H1 (cell line): ENCODE data around the gene SIPA1L2. TPM values are rescaled to one million over a fixed set of nuclear protein-coding genes. Genes with fewer than 3 reads are reported as not detected.

Source experiments
- BACH1 ChIP-seq: IDR thresholded peaks from 2 replicates; pipeline ENCODE4 v1.6.1; 2012; ENCODE audit warnings: low read length, improper control_type of control experiment
- CBX5 ChIP-seq: fragments of 300-800, 300-1000 bp; sonication (generic); IDR thresholded peaks from 2 replicates; pipeline ENCODE4 v1.7.1; 2016; ENCODE audit warnings: antibody characterized with exemption, low read length, low read depth
- EP300 ChIP-seq, 2 experiments: IDR thresholded peaks; 1 replicate in 1 of 2; 2 replicates in 1 of 2; pipeline ENCODE4 v1.6.1; 2011 to 2012; ENCODE audit warnings: low read depth in 2 of 2, low read length in 2 of 2, mild to moderate bottlenecking in 2 of 2, borderline replicate concordance in 1 of 2, inconsistent platforms in 1 of 2, moderate library complexity in 1 of 2
- HDAC6 ChIP-seq: IDR thresholded peaks from one replicate; pipeline ENCODE4 v1.7.1; 2012; ENCODE audit warnings: low read depth, mild to moderate bottlenecking, inconsistent platforms, low read length, moderate library complexity
- POLR2AphosphoS5 ChIP-seq: IDR thresholded peaks from 2 replicates; pipeline ENCODE4 v1.6.1; 2011; ENCODE audit warnings: low read depth, low read length
- YY1 ChIP-seq: IDR thresholded peaks from 2 replicates; pipeline ENCODE4 v1.6.1; 2011; ENCODE audit warnings: low read depth, mild to moderate bottlenecking, low read length
- polyA plus RNA-seq, 7 experiments: library from polyadenylated mRNA; depleted of rRNA in 3 of 7; stranded (reverse) in 5 of 7; unstranded in 2 of 7; fragments of >200 nt in 5 of 7; fragments of 200-250 nt in 2 of 7; gene quantifications; 1 replicate in 5 of 7; 2 replicates in 1 of 7; 4 replicates in 1 of 7; pipeline versions ENCODE4 v1.2.1 to v1.2.3, GENCODE V29; 2011 to 2013; ENCODE audit warnings: missing spikeins in 2 of 7, mixed read lengths in 2 of 7
- total RNA-seq: library from RNA; stranded (reverse); fragmentation: NEBNext Ultra II Directional; extraction: Animal tissue kit (Norgen Biotek cat#: 25700); gene quantifications from 2 replicates; pipeline ENCODE4 v1.2.1, GENCODE V29; 2021
- TF ChIP-seq, protein P1 (sequence below): fragments of 300-600 bp; sonication (generic); IDR thresholded peaks from 2 replicates; pipeline ENCODE4 v1.7.1; 2012; ENCODE audit warnings: low read length, moderate library complexity, mild to moderate bottlenecking, inconsistent platforms; ENCODE audit not compliant: insufficient replicate concordance
- TF ChIP-seq, protein P2 (sequence below): IDR thresholded peaks from 2 replicates; pipeline ENCODE4 v1.6.1; 2012; ENCODE audit warnings: inconsistent platforms
- TF ChIP-seq, protein P3 (sequence below), 3 experiments: IDR thresholded peaks; 1 replicate in 2 of 3; 2 replicates in 1 of 3; pipeline versions ENCODE4 v1.5.1 to v1.6.1; 2011; ENCODE audit warnings: low read length in 3 of 3, mild to moderate bottlenecking in 3 of 3, inconsistent platforms in 2 of 3, low read depth in 1 of 3, moderate library complexity in 1 of 3; ENCODE audit not compliant: insufficient read depth in 1 of 3; ENCODE audit errors: control extremely low read depth in 1 of 3

Gene SIPA1L2
- total and polyA plus RNA-seq, 2 of the 8 experiments (the other 6 are each of a cell fraction or from before 2014, with no cell fraction given) = 7.7 to 13.2 TPM

DNA sequence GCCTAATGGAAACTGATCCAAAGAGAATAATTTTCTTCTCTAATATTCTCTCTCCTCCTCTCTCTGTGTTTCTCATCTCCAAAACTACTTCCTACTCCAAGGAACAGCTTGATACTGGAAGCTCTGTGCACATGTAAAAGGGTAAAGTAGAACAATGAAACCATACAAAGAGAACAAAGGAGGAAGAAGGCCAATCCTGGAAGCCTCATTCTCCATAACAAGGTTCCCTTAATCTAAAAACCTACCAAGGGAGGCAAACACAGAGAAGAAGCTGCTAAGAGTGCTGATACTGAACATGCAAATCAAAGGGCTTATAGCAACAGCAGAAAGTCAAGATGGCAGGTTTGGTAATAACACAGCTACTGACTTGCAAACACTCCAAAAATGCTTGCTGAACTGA, 44.4 kb downstream of the SIPA1L2 start (continued):
- TF ChIP-seq, protein P1, sequence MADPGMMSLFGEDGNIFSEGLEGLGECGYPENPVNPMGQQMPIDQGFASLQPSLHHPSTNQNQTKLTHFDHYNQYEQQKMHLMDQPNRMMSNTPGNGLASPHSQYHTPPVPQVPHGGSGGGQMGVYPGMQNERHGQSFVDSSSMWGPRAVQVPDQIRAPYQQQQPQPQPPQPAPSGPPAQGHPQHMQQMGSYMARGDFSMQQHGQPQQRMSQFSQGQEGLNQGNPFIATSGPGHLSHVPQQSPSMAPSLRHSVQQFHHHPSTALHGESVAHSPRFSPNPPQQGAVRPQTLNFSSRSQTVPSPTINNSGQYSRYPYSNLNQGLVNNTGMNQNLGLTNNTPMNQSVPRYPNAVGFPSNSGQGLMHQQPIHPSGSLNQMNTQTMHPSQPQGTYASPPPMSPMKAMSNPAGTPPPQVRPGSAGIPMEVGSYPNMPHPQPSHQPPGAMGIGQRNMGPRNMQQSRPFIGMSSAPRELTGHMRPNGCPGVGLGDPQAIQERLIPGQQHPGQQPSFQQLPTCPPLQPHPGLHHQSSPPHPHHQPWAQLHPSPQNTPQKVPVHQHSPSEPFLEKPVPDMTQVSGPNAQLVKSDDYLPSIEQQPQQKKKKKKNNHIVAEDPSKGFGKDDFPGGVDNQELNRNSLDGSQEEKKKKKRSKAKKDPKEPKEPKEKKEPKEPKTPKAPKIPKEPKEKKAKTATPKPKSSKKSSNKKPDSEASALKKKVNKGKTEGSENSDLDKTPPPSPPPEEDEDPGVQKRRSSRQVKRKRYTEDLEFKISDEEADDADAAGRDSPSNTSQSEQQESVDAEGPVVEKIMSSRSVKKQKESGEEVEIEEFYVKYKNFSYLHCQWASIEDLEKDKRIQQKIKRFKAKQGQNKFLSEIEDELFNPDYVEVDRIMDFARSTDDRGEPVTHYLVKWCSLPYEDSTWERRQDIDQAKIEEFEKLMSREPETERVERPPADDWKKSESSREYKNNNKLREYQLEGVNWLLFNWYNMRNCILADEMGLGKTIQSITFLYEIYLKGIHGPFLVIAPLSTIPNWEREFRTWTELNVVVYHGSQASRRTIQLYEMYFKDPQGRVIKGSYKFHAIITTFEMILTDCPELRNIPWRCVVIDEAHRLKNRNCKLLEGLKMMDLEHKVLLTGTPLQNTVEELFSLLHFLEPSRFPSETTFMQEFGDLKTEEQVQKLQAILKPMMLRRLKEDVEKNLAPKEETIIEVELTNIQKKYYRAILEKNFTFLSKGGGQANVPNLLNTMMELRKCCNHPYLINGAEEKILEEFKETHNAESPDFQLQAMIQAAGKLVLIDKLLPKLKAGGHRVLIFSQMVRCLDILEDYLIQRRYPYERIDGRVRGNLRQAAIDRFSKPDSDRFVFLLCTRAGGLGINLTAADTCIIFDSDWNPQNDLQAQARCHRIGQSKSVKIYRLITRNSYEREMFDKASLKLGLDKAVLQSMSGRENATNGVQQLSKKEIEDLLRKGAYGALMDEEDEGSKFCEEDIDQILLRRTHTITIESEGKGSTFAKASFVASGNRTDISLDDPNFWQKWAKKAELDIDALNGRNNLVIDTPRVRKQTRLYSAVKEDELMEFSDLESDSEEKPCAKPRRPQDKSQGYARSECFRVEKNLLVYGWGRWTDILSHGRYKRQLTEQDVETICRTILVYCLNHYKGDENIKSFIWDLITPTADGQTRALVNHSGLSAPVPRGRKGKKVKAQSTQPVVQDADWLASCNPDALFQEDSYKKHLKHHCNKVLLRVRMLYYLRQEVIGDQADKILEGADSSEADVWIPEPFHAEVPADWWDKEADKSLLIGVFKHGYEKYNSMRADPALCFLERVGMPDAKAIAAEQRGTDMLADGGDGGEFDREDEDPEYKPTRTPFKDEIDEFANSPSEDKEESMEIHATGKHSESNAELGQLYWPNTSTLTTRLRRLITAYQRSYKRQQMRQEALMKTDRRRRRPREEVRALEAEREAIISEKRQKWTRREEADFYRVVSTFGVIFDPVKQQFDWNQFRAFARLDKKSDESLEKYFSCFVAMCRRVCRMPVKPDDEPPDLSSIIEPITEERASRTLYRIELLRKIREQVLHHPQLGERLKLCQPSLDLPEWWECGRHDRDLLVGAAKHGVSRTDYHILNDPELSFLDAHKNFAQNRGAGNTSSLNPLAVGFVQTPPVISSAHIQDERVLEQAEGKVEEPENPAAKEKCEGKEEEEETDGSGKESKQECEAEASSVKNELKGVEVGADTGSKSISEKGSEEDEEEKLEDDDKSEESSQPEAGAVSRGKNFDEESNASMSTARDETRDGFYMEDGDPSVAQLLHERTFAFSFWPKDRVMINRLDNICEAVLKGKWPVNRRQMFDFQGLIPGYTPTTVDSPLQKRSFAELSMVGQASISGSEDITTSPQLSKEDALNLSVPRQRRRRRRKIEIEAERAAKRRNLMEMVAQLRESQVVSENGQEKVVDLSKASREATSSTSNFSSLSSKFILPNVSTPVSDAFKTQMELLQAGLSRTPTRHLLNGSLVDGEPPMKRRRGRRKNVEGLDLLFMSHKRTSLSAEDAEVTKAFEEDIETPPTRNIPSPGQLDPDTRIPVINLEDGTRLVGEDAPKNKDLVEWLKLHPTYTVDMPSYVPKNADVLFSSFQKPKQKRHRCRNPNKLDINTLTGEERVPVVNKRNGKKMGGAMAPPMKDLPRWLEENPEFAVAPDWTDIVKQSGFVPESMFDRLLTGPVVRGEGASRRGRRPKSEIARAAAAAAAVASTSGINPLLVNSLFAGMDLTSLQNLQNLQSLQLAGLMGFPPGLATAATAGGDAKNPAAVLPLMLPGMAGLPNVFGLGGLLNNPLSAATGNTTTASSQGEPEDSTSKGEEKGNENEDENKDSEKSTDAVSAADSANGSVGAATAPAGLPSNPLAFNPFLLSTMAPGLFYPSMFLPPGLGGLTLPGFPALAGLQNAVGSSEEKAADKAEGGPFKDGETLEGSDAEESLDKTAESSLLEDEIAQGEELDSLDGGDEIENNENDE = no peak
- TF ChIP-seq CBX5 = no peak
- TF ChIP-seq BACH1 = no peak
- TF ChIP-seq EP300 (IDR thresholded peaks at IDR 0.05; ENCODE audit: borderline replicate concordance in 1 of 2, low read depth in 2 of 2, low read length in 2 of 2) = no peak
- TF ChIP-seq POLR2AphosphoS5 = no peak
- TF ChIP-seq, protein P2, sequence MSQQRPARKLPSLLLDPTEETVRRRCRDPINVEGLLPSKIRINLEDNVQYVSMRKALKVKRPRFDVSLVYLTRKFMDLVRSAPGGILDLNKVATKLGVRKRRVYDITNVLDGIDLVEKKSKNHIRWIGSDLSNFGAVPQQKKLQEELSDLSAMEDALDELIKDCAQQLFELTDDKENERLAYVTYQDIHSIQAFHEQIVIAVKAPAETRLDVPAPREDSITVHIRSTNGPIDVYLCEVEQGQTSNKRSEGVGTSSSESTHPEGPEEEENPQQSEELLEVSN = no peak
- no peak for TF ChIP-seq YY1
- no peak for TF ChIP-seq HDAC6
- TF ChIP-seq, protein P3, sequence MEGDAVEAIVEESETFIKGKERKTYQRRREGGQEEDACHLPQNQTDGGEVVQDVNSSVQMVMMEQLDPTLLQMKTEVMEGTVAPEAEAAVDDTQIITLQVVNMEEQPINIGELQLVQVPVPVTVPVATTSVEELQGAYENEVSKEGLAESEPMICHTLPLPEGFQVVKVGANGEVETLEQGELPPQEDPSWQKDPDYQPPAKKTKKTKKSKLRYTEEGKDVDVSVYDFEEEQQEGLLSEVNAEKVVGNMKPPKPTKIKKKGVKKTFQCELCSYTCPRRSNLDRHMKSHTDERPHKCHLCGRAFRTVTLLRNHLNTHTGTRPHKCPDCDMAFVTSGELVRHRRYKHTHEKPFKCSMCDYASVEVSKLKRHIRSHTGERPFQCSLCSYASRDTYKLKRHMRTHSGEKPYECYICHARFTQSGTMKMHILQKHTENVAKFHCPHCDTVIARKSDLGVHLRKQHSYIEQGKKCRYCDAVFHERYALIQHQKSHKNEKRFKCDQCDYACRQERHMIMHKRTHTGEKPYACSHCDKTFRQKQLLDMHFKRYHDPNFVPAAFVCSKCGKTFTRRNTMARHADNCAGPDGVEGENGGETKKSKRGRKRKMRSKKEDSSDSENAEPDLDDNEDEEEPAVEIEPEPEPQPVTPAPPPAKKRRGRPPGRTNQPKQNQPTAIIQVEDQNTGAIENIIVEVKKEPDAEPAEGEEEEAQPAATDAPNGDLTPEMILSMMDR (IDR thresholded peaks at IDR 0.05; ENCODE audit: control extremely low read depth in 1 of 3, insufficient read depth in 1 of 3, low read depth in 1 of 3, low read length in 3 of 3) = no peak
